DND-41 (cell line): Measurements from ENCODE around the gene UPK3BL1.
"Not testable (repeated sequence)": the region's sequence is repeated elsewhere in the genome, so short reads cannot be mapped to it uniquely, and the experiment has no call there.

ENCODE experiments used
- CTCF ChIP-seq: IDR thresholded peaks from 2 replicates; pipeline ENCODE4 v1.5.1; 2012; ENCODE audit warnings: borderline replicate concordance, low read length, moderate library complexity, mild to moderate bottlenecking; ENCODE audit not compliant: poor library complexity, severe bottlenecking; ENCODE audit errors: extremely low read depth
- EZH2 ChIP-seq: IDR thresholded peaks from 3 replicates; pipeline ENCODE4 v1.6.1; 2012; ENCODE audit warnings: borderline replicate concordance, low read depth, mild to moderate bottlenecking, moderate library complexity, low read length, inconsistent platforms; ENCODE audit not compliant: severe bottlenecking

GRCh38 chr7:102613575-102614345, 28.8 kb downstream of the UPK3BL1 start:
- TF ChIP-seq CTCF, EZH2: not testable (repeated sequence)
